Liver (tissue), 9 donors: Measurements from ENCODE around the gene KAZN. TPM values are rescaled to one million over a fixed set of nuclear protein-coding genes. Genes with fewer than 3 reads are reported as not detected.

ENCODE experiments used
- DNase-seq: peaks from one replicate; pipeline ENCODE4 v3.0.0-alpha.2; 2017; ENCODE audit warnings: low spot score
- H3K27ac ChIP-seq, 2 donors: one replicate each; pipeline ENCODE4 v1.7.0; 2013; ENCODE audit warnings: inconsistent platforms in 2 of 2, low read length in 2 of 2, control low read depth in 1 of 2, low read depth in 1 of 2, mild to moderate bottlenecking in 1 of 2
- H3K27me3 ChIP-seq, 4 donors: one replicate each; pipeline versions ENCODE4 v1.6.1 to v1.7.0; 2013; ENCODE audit warnings: low read length in 3 of 4, inconsistent platforms in 1 of 4, mild to moderate bottlenecking in 1 of 4, moderate library complexity in 1 of 4; ENCODE audit not compliant: control insufficient read depth in 4 of 4, insufficient read depth in 4 of 4
- H3K36me3 ChIP-seq, 4 donors: one replicate each; pipeline versions ENCODE4 v1.6.1 to v1.7.0; 2013; ENCODE audit warnings: low read length in 3 of 4, mild to moderate bottlenecking in 3 of 4, low read depth in 1 of 4, moderate library complexity in 1 of 4; ENCODE audit not compliant: control insufficient read depth in 4 of 4, insufficient read depth in 3 of 4
- H3K4me1 ChIP-seq, 4 donors: one replicate each; pipeline versions ENCODE4 v1.6.1 to v1.7.0; 2013; ENCODE audit warnings: low read length in 3 of 4, mild to moderate bottlenecking in 3 of 4, moderate library complexity in 1 of 4; ENCODE audit not compliant: control insufficient read depth in 4 of 4, insufficient read depth in 4 of 4
- H3K4me3 ChIP-seq, 3 donors: one replicate each; pipeline versions ENCODE4 v1.6.1 to v1.7.0; 2013; ENCODE audit warnings: low read length in 3 of 3, control low read depth in 1 of 3, low read depth in 1 of 3, mild to moderate bottlenecking in 1 of 3
- H3K9ac ChIP-seq, 2 donors: one replicate each; pipeline ENCODE4 v1.7.0; 2013; ENCODE audit warnings: low read length in 2 of 2, mild to moderate bottlenecking in 2 of 2, moderate library complexity in 2 of 2, control low read depth in 1 of 2, low read depth in 1 of 2
- H3K9me3 ChIP-seq, 4 donors: one replicate each; pipeline versions ENCODE4 v1.6.1 to v1.7.0; 2013; ENCODE audit warnings: low read length in 3 of 4; ENCODE audit not compliant: control insufficient read depth in 4 of 4
- EGR1 ChIP-seq, 2 donors: IDR thresholded peaks; 2 replicates each; pipeline ENCODE4 v1.6.1; 2016 to 2018; ENCODE audit warnings: antibody characterized with exemption in 2 of 2, low read depth in 2 of 2
- FOXA1 ChIP-seq: IDR thresholded peaks from 2 replicates; pipeline ENCODE4 v1.6.1; 2016; ENCODE audit warnings: antibody characterized with exemption
- FOXA2 ChIP-seq: IDR thresholded peaks from 2 replicates; pipeline ENCODE4 v1.6.1; 2016; ENCODE audit warnings: antibody characterized with exemption
- GABPA ChIP-seq, 2 donors: IDR thresholded peaks in 1 of 2; conservative IDR thresholded peaks in 1 of 2; 2 replicates each; pipeline ENCODE4 v1.6.1; 2016; ENCODE audit warnings: antibody characterized with exemption in 2 of 2, mild to moderate bottlenecking in 1 of 2, moderate library complexity in 1 of 2
- HNF4A ChIP-seq, 2 donors: conservative IDR thresholded peaks; 2 replicates each; pipeline ENCODE4 v1.6.1; 2016; ENCODE audit warnings: antibody characterized with exemption in 2 of 2, mild to moderate bottlenecking in 2 of 2
- HNF4G ChIP-seq: IDR thresholded peaks from 2 replicates; pipeline ENCODE4 v1.6.1; 2016; ENCODE audit warnings: antibody characterized with exemption
- JUND ChIP-seq, 2 donors: IDR thresholded peaks; 2 replicates each; pipeline ENCODE4 v1.6.1; 2016; ENCODE audit warnings: antibody characterized with exemption in 2 of 2
- NR2F2 ChIP-seq: IDR thresholded peaks from 2 replicates; pipeline ENCODE4 v1.6.1; 2016; ENCODE audit warnings: antibody characterized with exemption
- RAD21 ChIP-seq, 2 donors: IDR thresholded peaks; 2 replicates each; pipeline ENCODE4 v1.6.1; 2016; ENCODE audit warnings: antibody characterized with exemption in 2 of 2, mild to moderate bottlenecking in 2 of 2
- RXRA ChIP-seq, 2 donors: IDR thresholded peaks; 2 replicates each; pipeline ENCODE4 v1.6.1; 2017 to 2018; ENCODE audit warnings: antibody characterized with exemption in 2 of 2, mild to moderate bottlenecking in 1 of 2
- SP1 ChIP-seq: IDR thresholded peaks from 2 replicates; pipeline ENCODE4 v1.6.1; 2018; ENCODE audit warnings: antibody characterized with exemption, mild to moderate bottlenecking
- TAF1 ChIP-seq: conservative IDR thresholded peaks from 2 replicates; pipeline ENCODE4 v1.6.1; 2016; ENCODE audit warnings: antibody characterized with exemption, mild to moderate bottlenecking
- YY1 ChIP-seq: IDR thresholded peaks from 2 replicates; pipeline ENCODE4 v1.6.1; 2016; ENCODE audit warnings: antibody characterized with exemption, mild to moderate bottlenecking
- WGBS: extraction: QIAGEN DNeasy Blood & Tissue Kit; methylation state at CpG from one replicate; pipeline ENCODE4 v1.1.7; 2013; 5-methylcytosine and 5-hydroxymethylcytosine counted together
- polyA plus RNA-seq, 2 donors: library from polyadenylated mRNA; stranded (reverse) in 1 of 2; unstranded in 1 of 2; fragments of 200-250 nt in 1 of 2; fragments of >200 nt in 1 of 2; fragmentation: Nextera tagmentation in 1 of 2; extraction: Ambion mirVana in 1 of 2; gene quantifications; one replicate each; pipeline versions ENCODE4 v1.2.1 to v1.2.3, GENCODE V29; 2013 to 2015
- total RNA-seq, 2 donors: library from RNA; depleted of rRNA; stranded (reverse); fragments of >200 nt; gene quantifications; one replicate each; pipeline ENCODE4 v1.2.3, GENCODE V29; 2014
- TF ChIP-seq, protein P1 (sequence below): IDR thresholded peaks from 2 replicates; pipeline ENCODE4 v1.6.1; 2016; ENCODE audit warnings: antibody characterized with exemption, mild to moderate bottlenecking
- TF ChIP-seq, protein P2 (sequence below): IDR thresholded peaks from 2 replicates; pipeline ENCODE4 v1.6.1; 2016; ENCODE audit warnings: antibody characterized with exemption
- TF ChIP-seq, protein P3 (sequence below): fragments of 150-350 bp; IDR thresholded peaks from 2 replicates; pipeline ENCODE4 v1.5.1; 2017; ENCODE audit warnings: improper control_type of control experiment, low read depth, low read length; ENCODE audit not compliant: missing input control
- TF ChIP-seq, protein P4 (sequence below): IDR thresholded peaks from 2 replicates; pipeline ENCODE4 v1.6.1; 2016; ENCODE audit warnings: antibody characterized with exemption
- TF ChIP-seq, protein P5 (sequence below): IDR thresholded peaks from 2 replicates; pipeline ENCODE4 v1.6.1; 2016; ENCODE audit warnings: antibody characterized with exemption
- donor health status: healthy.
- donor health status: healthy.
- donor health status: healthy.
- donor health status: healthy.
- donor health status: healthy.

KAZN gene
- total and polyA plus RNA-seq, 4 donors: 1.9 to 6.9 (median 2.4) TPM

DNA sequence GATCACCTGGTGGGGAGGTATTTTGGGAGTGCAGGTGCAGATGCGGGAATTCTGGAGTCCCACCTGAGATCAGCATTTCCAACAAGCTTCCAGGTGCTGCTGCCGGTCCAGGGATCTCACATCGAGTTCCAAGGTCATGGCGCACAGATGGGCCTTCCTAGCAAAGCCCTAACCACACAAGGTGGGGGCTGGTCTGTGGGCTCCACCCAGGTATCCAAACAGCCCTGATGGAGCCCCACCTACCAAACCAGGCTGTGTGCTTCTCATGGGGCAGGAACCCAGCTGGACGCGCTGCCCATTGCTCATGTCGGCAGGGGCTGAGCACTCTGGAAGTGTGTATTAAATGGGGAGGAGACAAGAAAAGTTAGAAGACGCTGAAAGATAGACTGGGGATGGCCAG is 520.1 kb downstream of the KAZN start:
- no peaks in the 10 kb centered on the region for H3K9me3 ChIP-seq
- WGBS: 79% methylated on average over 8 of the region's 8 CpGs
- H3K4me3 ChIP-seq: no peak overlapping the region
- H3K4me1 ChIP-seq: no peaks in the 10 kb centered on the region
- no peak overlapping the region for H3K27ac ChIP-seq
- H3K9ac ChIP-seq: no peak overlapping the region
- no peaks in the 10 kb centered on the region for H3K36me3 ChIP-seq
- no peak for DNase-seq
- H3K27me3 ChIP-seq: peaks cover 0 to 5% (median 0%) of the 10 kb centered on the region in 4 donors
- TF ChIP-seq SP1 (no peak), GABPA (IDR thresholded peaks at IDR 0.05 in 1 of 2, conservative IDR thresholded peaks at IDR 0.05 in 1 of 2) (no peak), FOXA1 (no peak), HNF4G (no peak), EGR1 (IDR thresholded peaks at IDR 0.05; ENCODE audit: low read depth in 2 of 2) (no peak), RXRA (IDR thresholded peaks at IDR 0.05) (no peak), TAF1 (no peak), YY1 (no peak), HNF4A (conservative IDR thresholded peaks at IDR 0.05) (no peak), FOXA2 (no peak), JUND (IDR thresholded peaks at IDR 0.05) (no peak), NR2F2 (no peak), RAD21 (IDR thresholded peaks at IDR 0.05) (no peak)
- TF ChIP-seq, protein P1, sequence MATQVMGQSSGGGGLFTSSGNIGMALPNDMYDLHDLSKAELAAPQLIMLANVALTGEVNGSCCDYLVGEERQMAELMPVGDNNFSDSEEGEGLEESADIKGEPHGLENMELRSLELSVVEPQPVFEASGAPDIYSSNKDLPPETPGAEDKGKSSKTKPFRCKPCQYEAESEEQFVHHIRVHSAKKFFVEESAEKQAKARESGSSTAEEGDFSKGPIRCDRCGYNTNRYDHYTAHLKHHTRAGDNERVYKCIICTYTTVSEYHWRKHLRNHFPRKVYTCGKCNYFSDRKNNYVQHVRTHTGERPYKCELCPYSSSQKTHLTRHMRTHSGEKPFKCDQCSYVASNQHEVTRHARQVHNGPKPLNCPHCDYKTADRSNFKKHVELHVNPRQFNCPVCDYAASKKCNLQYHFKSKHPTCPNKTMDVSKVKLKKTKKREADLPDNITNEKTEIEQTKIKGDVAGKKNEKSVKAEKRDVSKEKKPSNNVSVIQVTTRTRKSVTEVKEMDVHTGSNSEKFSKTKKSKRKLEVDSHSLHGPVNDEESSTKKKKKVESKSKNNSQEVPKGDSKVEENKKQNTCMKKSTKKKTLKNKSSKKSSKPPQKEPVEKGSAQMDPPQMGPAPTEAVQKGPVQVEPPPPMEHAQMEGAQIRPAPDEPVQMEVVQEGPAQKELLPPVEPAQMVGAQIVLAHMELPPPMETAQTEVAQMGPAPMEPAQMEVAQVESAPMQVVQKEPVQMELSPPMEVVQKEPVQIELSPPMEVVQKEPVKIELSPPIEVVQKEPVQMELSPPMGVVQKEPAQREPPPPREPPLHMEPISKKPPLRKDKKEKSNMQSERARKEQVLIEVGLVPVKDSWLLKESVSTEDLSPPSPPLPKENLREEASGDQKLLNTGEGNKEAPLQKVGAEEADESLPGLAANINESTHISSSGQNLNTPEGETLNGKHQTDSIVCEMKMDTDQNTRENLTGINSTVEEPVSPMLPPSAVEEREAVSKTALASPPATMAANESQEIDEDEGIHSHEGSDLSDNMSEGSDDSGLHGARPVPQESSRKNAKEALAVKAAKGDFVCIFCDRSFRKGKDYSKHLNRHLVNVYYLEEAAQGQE: no peak
- TF ChIP-seq, protein P2, sequence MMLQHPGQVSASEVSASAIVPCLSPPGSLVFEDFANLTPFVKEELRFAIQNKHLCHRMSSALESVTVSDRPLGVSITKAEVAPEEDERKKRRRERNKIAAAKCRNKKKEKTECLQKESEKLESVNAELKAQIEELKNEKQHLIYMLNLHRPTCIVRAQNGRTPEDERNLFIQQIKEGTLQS: no peak
- TF ChIP-seq, protein P3, sequence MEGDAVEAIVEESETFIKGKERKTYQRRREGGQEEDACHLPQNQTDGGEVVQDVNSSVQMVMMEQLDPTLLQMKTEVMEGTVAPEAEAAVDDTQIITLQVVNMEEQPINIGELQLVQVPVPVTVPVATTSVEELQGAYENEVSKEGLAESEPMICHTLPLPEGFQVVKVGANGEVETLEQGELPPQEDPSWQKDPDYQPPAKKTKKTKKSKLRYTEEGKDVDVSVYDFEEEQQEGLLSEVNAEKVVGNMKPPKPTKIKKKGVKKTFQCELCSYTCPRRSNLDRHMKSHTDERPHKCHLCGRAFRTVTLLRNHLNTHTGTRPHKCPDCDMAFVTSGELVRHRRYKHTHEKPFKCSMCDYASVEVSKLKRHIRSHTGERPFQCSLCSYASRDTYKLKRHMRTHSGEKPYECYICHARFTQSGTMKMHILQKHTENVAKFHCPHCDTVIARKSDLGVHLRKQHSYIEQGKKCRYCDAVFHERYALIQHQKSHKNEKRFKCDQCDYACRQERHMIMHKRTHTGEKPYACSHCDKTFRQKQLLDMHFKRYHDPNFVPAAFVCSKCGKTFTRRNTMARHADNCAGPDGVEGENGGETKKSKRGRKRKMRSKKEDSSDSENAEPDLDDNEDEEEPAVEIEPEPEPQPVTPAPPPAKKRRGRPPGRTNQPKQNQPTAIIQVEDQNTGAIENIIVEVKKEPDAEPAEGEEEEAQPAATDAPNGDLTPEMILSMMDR: no peak
- TF ChIP-seq, protein P4, sequence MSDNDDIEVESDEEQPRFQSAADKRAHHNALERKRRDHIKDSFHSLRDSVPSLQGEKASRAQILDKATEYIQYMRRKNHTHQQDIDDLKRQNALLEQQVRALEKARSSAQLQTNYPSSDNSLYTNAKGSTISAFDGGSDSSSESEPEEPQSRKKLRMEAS: no peak
- TF ChIP-seq, protein P5, sequence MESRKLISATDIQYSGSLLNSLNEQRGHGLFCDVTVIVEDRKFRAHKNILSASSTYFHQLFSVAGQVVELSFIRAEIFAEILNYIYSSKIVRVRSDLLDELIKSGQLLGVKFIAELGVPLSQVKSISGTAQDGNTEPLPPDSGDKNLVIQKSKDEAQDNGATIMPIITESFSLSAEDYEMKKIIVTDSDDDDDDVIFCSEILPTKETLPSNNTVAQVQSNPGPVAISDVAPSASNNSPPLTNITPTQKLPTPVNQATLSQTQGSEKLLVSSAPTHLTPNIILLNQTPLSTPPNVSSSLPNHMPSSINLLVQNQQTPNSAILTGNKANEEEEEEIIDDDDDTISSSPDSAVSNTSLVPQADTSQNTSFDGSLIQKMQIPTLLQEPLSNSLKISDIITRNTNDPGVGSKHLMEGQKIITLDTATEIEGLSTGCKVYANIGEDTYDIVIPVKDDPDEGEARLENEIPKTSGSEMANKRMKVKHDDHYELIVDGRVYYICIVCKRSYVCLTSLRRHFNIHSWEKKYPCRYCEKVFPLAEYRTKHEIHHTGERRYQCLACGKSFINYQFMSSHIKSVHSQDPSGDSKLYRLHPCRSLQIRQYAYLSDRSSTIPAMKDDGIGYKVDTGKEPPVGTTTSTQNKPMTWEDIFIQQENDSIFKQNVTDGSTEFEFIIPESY: no peak
